GM18858 (cell line): ENCODE measurements around the gene PLPP2.

Experiments
- ATAC-seq: cut with Tn5 transposase; IDR thresholded peaks from one replicate; pipeline ENCODE4 v1.9.1; 2021; ENCODE audit not compliant: unreplicated experiment

The PLPP2 gene

DNA sequence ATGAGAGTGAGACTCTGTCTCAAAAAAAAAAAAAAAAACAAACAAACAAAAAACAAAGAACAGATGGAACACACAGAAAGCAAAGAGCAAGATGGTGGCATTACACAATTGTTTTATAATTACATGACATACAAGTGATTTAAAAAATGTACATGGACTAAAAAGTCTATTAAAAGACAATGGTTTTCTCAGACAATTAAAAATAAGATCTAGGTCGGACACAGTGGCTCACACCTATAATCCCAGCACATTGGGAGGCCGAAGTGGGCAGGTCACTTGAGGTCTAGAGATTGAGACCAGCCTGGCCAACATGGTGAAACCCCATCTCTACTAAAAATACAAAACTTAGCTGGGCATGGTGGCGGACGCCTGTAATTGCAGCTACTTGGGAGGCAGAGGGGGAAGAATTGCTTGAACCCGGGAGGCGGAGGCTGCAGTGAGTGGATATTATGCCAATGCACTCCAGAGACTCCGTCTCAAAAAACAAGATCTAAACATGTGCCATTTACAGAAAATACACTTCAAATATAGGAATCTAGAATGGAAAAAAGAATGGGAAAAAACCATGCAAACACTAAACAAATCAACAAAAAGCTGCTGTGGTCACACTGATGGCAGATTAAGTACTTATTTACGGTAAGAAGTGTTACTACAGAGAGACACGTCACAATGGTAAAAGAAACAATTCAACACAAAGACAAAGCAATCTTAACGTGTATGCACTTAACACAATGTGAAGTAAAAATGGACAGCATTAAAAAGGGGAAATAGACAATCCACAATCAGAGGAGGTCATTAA lies 26.7 kb upstream of the PLPP2 start:
- ATAC-seq, result no peak

DNA sequence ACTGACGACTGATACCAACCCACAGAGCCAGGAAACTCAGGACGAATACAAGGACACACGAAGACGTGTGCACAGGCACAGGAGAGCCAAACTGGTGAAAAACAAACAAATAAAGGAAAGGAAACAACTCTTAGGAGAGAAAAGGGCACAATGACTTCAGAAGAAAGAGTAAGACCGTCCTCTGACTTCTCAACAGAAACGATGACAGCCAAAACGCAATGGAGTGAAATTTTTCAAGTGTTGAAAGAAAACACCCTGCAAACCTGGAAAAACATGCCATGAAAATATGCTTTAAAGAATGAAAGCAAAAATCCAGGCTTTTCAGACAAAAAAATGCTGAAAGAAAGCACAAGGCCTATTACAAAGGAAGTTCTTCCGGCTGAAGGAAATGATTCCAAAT lies 24.6 kb upstream of the PLPP2 start:
- ATAC-seq, result no peak

DNA sequence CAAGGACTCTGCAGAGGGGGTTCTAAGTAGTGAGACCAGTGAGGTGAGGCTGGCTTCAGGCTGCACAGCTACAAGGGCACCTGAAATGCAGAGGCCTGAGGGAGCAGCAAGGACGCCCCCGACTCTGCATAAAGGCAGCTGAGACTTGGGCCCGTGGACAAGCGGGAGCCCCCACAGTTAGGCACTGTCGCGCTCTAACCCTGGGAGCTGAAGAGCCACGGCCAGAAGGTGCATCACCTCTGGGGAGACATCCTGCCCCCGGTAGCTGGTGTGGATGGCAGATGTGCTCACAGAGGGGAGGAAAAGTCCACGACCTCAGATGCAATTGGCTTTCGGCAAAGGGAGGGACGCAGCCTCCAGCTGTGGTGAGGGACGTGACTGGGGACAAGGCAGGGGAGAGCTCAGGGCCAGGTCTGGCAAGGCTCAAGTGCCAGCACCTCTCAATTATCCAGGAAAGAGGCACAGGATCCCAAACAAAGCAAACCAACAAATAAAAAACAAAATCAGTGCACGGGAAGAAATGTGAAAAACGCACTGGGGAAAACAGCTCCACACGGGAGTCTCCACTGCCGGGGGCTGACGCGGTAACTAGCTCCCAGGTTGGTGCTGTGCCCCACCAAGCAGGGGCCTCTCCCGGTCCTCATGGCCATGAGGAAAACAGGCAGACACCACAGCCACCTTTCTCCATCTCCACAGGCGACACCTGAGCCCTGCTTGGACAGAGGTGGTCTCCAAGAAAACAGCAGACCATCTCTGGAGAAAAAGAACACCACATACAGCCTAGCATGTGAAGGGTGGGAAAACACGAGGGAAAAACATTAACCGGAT lies 23.0 kb upstream of the PLPP2 start:
- ATAC-seq, result no peak

DNA sequence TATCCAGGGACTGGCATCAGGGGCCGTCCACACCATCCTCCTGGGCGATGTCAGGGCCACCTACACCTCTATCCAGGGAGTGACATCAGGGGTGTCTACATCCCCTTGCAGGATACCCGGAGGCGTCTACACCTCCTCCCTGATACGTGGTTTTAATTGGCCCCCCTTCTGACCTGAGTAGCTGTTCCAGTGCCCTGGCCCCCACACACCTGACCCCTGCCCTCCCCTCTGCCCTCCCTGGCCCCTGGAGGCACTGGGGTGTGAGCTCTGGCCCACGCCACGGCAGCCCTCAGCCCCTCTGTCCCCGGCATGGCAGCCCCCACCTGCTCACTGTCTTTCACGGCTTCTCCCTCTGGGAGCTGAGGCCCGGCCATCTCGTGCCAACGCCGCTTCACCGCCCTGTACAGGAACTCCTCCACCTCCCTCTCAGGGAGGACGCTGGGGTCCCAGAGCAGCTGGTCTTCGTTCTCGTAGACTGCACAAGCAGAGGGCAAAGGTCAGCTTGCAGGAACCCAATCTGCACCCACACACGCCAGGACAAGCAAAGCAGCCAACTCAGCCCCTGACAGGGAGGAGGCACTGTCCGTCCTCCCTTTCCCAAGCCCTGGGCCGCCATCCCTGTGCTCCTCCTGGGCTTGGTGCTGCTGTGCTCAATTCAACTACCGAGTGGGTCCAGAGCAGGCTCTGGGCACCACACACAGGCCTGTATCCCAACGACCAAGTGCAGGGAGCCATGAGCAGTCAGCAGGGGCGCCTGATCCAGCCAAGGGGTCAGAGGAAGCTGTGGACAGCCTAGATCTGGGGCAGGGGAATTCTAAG lies 22.2 kb upstream of the PLPP2 start:
- no peak for ATAC-seq

DNA sequence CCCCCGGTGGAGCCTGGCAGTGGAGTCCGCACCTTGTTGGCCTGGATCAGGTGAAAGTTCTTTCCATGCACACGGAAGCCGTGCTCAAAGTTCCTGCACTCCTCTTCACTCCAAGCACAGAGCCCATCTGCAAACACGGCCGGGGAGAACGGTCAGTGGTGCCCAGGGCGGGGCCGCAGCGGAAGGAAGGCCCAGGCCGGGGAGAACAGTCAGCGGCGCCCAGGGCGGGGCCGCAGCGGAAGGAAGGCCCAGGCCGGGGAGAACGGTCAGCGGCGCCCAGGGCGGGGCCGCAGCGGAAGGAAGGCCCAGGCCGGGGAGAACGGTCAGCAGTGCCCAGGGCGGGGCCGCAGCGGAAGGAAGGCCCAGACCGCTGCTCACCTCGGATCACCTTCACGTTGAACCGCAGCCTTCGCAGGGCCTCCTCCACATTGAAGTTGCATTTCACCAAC lies 20.6 kb upstream of the PLPP2 start:
- no peak for ATAC-seq

DNA sequence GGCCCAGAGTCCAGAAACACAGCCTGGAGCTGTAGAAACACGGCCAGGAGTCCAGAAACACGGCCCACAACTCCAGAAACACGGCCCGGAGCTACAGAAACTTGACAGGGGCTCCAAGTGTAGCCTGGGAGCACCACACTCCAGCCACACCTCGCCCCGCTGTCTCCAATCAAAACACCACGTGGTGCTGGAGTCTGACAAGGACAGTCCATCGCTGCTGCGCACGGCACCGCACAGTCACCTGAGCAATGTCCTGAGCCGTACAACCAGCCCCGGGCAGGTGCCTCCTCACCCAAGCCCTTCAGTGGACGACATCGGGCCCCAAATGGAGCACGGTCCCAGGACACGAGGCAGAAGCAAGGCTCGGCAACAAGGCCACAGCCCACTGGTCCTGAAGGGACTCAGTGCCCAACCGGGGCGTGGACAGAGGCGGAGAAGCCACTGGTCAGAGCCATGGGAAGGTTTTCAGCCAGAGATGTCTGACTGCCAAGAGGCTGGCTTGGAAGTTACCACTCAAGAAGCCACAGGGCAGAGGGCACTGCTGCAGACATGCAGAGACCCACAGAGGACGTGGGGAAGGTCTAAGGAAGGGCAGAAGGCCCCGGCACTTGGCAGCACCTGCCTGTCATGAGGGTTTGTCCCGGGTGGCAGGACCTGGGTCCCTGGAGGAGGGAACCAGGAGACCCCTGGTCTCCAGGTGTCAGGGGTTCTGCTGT lies 19.7 kb upstream of the PLPP2 start:
- no peak for ATAC-seq

DNA sequence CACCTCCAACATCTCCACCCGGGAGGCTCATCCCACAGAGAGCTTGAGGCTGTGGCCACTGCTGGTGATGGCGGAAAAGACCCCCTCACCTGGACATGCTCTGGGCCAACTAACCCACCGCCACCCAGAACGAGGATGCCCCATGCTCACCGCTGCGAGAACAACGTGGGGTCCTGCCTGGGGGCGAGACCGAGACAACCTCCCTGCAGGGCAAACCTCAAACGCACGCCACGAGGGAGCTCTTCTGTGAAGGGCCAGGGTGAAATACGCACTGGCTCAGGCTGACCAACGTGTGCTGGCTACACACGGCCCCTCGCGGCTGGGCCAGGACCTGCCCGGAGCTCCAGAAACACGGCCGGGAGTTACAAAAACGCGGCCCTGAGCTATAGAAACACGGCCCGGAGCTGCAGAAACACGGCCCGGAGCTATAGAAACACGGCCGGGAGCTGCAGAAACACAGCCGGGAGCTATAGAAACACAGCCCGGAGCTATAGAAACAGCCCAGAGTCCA lies 19.0 kb upstream of the PLPP2 start:
- ATAC-seq, result no peak

DNA sequence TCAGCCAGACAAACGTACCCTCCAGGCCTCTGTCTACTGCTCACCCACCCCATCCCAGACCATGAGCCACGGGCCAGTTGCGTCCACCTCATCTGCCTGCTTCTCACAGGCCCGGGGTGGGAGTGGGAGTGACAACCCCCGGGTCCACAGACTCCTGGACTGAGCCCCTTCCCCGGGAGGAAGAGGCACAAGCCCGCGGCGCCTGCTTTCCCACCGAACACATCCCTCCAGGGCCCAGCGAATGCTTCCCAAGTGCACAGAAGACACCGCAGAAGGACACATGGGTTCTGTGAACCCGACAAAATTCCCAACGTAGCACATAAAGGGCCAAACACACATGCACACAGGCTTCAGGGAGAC lies 18.0 kb upstream of the PLPP2 start:
- ATAC-seq, result no peak

DNA sequence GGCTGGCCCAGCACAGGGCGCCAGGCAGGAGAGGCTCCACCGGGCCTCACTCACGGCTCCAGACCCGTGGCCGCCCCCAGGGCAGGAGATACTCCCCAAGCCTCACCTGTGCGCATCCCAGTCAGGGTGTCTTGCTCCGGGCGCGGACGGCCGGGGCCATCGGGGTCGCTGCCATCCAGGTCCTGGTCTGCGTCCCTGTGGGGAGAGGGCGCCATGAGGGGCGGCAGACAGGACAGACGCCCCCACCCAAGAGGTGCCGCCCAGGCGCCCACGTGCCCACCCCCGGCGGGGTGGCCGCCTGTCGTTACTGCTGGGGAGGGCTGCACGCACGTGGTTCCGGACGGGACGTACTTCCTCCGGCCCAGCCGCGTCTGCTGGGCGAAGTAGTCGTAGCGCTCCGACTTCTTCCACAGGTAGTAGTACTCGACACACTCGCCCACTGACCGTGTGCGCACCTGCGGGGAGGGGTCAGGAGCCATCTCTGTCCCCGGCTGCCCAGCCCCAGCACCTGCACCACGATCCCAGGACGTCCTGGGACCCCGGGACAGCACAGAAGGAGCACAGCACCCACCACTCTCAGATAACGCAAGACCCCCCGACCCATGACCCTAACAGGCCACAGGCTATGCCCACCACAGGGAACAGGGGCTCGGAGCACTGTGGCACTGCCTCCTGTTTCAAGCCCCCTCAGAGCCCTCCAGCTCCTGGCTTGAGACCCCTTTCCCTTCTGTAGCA lies 17.4 kb upstream of the PLPP2 start:
- no peak for ATAC-seq

DNA sequence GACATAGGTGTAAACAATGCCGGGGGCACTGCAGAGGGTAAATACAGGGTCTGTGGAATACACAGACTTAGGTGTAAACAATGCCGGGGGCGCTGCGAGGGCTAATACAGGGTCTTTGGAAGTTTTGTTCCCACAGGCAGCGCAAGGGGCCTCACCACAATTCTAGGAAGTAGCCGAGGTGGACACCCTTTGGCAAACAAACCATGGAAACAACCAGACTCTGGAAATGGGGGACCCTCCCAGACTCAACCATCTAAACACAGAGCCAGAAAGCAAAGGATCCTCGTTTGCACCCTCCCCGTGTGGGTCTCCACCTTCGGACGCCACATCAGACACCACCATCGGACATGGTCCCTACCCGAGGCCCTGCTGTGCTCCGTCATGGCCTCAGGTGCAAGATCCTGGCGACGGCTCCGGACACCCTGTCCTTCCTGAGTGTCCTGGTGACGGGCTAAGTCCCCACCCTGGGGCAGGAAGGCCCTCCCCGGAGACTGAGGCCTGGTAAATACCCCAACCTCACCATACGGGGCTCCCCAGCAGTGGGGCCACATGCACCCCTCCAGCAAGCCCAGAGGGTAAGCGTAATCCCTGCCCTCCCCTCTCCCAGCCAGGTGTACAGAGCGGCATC lies 16.7 kb upstream of the PLPP2 start:
- no peak for ATAC-seq

DNA sequence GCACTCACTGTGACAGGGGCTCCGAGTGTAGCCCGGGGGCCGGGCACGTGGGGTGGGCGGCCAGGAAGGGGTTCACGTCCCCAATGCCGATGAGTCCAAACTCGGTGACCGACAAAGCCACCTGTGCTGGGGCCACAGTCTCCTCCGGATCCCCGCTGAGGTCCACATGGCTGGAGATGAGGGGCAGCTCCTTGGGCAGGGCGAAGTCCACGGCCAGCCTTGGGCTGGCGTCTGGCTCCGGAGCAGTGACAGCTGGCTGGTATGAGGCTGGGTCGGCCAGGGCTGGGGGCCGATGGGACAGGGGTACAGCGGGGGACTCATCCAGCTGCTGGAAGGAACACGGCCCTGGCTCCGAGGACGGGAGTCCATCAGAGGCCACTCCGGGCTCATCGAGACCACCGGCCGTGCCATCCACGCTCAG lies 15.9 kb upstream of the PLPP2 start:
- ATAC-seq, result no peak

DNA sequence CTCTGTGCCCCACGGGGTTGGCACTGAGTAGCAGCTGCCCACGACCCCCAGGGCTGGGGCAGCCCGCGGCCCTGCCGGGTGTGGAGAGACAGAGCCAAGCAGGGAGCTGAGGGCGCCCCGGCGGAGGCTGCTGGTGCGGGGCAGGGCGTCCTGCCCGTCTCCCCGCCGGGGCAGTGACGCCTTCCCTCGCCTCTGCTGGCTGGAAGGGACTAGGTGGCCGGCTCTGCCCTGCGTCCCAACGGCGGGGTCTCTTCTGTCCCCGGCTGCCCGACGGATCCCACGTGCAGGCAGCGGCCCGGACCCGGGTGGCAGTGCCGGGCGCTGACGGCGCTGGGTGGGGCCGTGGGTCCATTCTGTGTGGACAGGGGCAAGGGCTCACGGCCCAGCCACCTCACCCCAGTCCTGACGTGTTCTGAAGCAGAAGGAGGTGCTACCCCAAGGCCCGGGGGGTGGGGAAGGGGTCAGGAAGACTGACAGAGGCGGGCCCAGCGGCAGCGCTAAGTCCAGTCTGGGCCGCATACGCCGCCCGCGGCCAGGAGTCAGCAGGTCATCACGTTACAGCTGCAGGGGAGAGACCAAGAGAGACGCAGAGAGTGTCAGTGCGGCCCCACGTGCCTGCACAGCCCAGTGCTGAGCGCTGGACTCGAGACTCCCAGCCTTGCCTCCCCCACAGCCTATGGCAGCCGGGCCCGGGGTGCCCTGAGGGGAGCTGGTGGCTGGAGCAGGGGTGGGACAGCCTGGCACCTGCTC lies 15.1 kb upstream of the PLPP2 start:
- ATAC-seq, result no peak

DNA sequence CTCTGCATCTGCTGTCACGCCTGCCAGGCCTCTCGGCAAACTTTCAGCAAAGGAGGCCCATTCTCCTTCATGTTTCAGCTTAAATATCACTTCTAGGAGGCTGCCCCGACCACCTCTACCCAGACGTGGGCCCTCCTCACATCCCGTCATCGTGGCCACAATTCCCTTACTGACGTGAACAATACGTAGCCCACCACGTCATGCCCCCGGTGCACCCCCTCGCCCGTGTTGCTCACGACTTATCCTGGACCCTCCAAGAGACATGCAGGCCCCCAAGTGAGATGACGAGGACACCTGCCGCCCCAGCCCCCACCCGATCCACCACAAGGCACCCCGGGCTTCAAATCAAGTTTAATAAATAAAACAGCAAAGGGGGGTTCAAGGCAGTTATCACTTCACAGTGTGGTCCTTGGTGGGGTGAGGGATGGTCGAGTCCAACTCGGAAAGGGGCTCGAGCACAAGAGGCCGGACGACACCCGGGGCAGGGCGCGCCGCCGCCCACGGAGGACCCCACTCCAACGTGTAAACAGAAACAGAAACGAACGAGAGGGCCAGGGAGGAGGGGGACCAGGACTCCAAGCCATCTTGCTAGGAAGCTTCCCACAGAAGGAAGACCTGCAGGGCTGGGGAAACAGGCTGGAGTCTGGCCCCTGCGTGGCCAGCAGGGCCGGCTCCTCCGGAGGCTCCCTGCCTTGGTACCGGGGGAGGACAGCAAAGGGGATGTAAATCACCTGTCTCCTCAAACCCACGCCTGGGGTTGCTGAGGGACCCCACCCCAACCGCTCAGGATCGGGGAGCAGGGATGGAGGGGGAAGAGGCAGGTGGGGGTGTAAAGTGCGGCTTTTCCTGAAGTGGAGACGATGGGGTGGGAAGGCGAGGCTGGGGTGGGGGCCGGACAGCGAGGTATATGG lies 14.3 kb upstream of the PLPP2 start:
- ATAC-seq, result no peak

DNA sequence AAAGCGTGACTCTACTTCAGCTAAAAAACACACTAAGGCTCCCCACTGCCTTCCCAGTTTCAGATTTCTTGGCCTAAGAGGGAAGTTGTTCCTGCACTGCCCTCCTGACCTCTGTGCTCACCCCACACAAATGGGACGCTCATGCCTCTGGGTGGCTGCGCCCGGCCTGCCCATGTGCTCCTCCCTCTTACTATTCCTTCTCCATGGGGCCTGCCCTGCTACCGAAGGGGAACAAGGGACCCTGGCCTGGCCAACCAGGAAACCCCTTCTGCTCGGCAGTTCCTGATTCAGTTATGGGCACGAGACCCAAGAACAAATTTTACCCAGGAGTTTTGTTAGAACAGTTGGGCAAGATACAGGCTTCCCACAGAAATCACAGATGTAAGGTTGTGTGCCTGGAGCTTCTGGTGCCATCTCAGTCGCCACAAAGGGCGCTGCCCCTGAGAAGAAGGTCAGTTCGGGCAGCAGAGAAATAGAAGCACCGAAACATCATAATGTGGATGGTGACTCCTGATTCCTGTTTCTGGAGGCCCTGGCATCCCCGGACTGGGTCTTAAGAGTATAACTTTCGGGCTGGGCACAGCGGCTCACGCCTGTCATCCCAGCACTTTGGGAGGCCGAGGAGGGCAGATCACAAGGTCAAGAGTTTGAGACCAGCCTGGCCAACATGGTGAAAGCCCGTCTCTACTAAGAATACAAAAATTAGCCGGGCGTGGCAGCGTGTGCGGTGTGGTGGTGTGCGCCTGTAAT lies 5.4 kb upstream of the PLPP2 start:
- no peak for ATAC-seq

DNA sequence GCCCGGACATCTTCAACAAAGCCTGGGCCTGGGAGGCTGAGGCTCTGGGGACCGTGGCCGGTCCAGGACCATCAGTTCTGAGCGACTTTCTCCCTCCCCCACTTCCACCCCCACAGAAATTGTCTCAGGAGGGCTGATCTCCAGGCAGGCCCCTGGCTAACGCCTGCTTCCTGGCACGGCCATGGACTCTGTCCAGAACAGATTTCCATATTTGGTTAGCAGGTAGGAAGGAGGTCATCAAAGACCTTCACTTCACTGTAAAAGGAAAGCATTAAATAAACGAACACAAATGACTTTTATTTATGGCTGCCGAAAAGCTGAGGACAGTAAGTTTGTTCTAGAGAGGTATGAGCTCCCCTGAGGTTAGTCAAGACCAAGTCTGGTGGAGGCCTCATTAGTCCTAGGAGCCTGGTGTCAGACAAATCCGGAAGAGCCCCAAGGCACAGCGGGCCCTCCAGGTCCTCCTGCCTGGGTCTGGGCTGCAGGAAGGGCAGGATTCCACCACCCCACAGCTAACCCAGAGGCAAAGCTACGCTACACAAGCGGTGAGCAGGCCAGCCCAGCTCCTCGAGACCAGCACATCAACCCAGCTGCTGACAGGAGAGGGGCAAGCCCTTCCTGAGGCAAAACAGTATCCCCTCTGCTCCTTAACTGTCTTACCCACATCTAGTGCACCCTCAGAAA lies 4.6 kb upstream of the PLPP2 start:
- ATAC-seq, result no peak

DNA sequence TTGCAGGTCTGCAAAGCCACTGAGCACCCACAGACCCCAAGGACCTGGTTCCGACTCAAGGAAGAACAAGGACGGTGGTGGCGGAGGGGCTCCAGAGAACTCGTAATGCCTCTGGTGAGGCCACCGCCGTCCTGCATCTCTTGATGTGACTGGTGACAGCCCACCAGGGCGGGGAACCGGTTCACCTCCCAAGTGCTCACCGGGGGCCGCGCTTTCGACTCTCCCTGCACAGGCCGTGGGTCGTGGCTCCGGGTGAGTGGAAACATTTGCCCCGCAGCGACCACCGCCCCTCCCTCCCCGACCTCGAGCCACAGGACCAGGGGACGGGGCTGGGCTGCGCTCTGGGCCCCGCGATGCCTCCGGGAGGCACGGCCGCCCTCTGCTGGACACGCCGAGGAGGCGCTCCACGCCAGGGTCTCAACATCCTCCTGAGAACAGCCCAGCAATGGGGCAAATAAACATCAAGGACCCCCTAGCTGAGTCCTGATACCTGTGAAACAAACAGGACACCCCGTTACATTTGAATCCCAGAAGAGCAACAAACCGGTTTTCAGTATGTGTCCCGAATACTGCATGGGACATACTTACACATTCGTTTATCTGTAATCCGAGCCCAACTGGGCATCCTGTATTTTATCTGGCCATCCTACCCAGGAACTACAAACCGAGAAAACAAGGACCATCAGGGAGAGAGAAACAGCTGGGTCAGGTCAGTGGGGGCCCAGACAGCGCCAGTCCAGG lies 3.9 kb upstream of the PLPP2 start:
- no peak for ATAC-seq
